ENCODE data around the gene MANBA.

DNA sequence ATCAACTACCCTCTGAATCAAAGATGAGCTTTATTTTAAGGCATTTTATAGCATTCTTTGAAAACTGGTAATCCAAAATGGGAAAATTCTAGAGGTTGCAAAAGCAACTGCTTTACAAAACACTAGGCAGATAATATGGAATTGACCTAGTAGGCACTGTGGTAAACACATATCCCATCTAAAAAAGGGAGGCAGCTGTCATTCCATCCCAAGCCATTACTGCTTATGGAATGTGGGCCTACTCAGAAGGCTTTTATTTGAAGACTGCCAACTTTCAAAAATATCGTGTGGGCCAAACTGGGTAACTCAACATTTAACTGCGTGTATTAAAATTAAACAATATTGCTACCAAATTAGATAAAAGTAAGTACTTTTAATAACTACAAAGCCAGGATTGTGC is 47.2 kb upstream of the MANBA start:
- no peak for TF ChIP-seq PHF8 (IDR thresholded peaks at IDR 0.05; ENCODE audit: borderline replicate concordance, low read depth)
- TF ChIP-seq POLR2AphosphoS2 (conservative IDR thresholded peaks at IDR 0.05; ENCODE audit: low read length): no peak
- no peak for TF ChIP-seq CHD2 (IDR thresholded peaks at IDR 0.05; ENCODE audit: low read length, partially characterized antibody)
- TF ChIP-seq, protein P1, sequence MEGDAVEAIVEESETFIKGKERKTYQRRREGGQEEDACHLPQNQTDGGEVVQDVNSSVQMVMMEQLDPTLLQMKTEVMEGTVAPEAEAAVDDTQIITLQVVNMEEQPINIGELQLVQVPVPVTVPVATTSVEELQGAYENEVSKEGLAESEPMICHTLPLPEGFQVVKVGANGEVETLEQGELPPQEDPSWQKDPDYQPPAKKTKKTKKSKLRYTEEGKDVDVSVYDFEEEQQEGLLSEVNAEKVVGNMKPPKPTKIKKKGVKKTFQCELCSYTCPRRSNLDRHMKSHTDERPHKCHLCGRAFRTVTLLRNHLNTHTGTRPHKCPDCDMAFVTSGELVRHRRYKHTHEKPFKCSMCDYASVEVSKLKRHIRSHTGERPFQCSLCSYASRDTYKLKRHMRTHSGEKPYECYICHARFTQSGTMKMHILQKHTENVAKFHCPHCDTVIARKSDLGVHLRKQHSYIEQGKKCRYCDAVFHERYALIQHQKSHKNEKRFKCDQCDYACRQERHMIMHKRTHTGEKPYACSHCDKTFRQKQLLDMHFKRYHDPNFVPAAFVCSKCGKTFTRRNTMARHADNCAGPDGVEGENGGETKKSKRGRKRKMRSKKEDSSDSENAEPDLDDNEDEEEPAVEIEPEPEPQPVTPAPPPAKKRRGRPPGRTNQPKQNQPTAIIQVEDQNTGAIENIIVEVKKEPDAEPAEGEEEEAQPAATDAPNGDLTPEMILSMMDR (IDR thresholded peaks at IDR 0.05): no peak
- TF ChIP-seq EP300 (IDR thresholded peaks at IDR 0.05): no peak
- TF ChIP-seq, protein P2, sequence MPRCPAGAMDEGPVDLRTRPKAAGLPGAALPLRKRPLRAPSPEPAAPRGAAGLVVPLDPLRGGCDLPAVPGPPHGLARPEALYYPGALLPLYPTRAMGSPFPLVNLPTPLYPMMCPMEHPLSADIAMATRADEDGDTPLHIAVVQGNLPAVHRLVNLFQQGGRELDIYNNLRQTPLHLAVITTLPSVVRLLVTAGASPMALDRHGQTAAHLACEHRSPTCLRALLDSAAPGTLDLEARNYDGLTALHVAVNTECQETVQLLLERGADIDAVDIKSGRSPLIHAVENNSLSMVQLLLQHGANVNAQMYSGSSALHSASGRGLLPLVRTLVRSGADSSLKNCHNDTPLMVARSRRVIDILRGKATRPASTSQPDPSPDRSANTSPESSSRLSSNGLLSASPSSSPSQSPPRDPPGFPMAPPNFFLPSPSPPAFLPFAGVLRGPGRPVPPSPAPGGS (IDR thresholded peaks at IDR 0.05): no peak
- no peak for TF ChIP-seq RAD21 (conservative IDR thresholded peaks at IDR 0.05 in 1 of 2, IDR thresholded peaks at IDR 0.05 in 1 of 2)
- TF ChIP-seq POLR2A (IDR thresholded peaks at IDR 0.05; ENCODE audit: low read length): no peak
- no peak for TF ChIP-seq SREBF2 (IDR thresholded peaks at IDR 0.05)
- TF ChIP-seq CEBPB (IDR thresholded peaks at IDR 0.05): no peak
- TF ChIP-seq FOSL2 (IDR thresholded peaks at IDR 0.05): no peak
- TF ChIP-seq FOSL2 (CRISPR knock-in tag; IDR thresholded peaks at IDR 0.05): no peak

Measured in A549 (cell line).